Common myeloid progenitor, CD34-positive (primary cell): ENCODE results near the gene CERS3.
A peak's percentile ranks its signal among the peaks of the same experiment; 100 is the strongest.

ENCODE experiments used
- CTCF ChIA-PET: fragments of 350-600 bp; sonication (Branson Sonifier 250); formaldehyde crosslinking; loops from one replicate; lab custom pipeline; 2021; ENCODE audit warnings: antibody characterized with exemption; lab: Charles Lee
- POLR2A ChIA-PET: fragments of 350-600 bp; sonication (Branson Sonifier 250); formaldehyde crosslinking; loops from one replicate; lab custom pipeline; 2021; ENCODE audit warnings: antibody characterized with exemption; lab: Charles Lee
- DNase-seq, 3 donors: peaks; one replicate each; pipeline versions ENCODE4 v3.0.0 to v3.0.0-alpha.2; 2013
- H3K27ac ChIP-seq, 2 experiments: 1 replicate in 1 of 2; 2 replicates in 1 of 2; pipeline ENCODE4 v1.7.0; 2013; ENCODE audit warnings: inconsistent platforms in 2 of 2, low read length in 2 of 2, mild to moderate bottlenecking in 2 of 2, low read depth in 1 of 2, moderate library complexity in 1 of 2; ENCODE audit not compliant: severe bottlenecking in 2 of 2, insufficient read depth in 1 of 2, poor library complexity in 1 of 2
- H3K27me3 ChIP-seq, 5 experiments: replicated peaks in 2 of 5; 1 replicate in 3 of 5; 2 replicates in 2 of 5; pipeline versions ENCODE4 v1.6.1 to v1.7.0; 2013; ENCODE audit warnings: low read length in 4 of 5, mild to moderate bottlenecking in 2 of 5, moderate library complexity in 2 of 5, inconsistent platforms in 1 of 5; ENCODE audit not compliant: insufficient read depth in 5 of 5, control insufficient read depth in 4 of 5
- H3K36me3 ChIP-seq, 4 experiments: 1 replicate in 2 of 4; 2 replicates in 2 of 4; pipeline versions ENCODE4 v1.6.1 to v1.7.0; 2013; ENCODE audit warnings: low read length in 3 of 4, control low read depth in 1 of 4, mild to moderate bottlenecking in 1 of 4; ENCODE audit not compliant: control insufficient read depth in 4 of 4, insufficient read depth in 4 of 4
- H3K4me1 ChIP-seq, 4 experiments: 1 replicate in 3 of 4; 2 replicates in 1 of 4; pipeline versions ENCODE4 v1.6.1 to v1.7.1; 2013; ENCODE audit warnings: low read length in 3 of 4, mild to moderate bottlenecking in 3 of 4, control low read depth in 1 of 4, inconsistent platforms in 1 of 4, moderate library complexity in 1 of 4; ENCODE audit not compliant: control insufficient read depth in 4 of 4, insufficient read depth in 4 of 4; ENCODE audit errors: control extremely low read depth in 1 of 4
- H3K4me3 ChIP-seq, 7 experiments: 1 replicate in 4 of 7; 2 replicates in 3 of 7; pipeline versions ENCODE4 v1.5.1 to v1.7.0; 2013; ENCODE audit warnings: mild to moderate bottlenecking in 7 of 7, low read length in 6 of 7, moderate library complexity in 6 of 7, inconsistent platforms in 2 of 7, low read depth in 2 of 7, control low read depth in 1 of 7; ENCODE audit not compliant: insufficient read depth in 4 of 7, control insufficient read depth in 1 of 7; ENCODE audit errors: extremely low read depth in 1 of 7
- H3K9me3 ChIP-seq, 5 experiments: 1 replicate in 4 of 5; 2 replicates in 1 of 5; pipeline versions ENCODE4 v1.6.1 to v1.7.1; 2013; ENCODE audit warnings: low read length in 4 of 5, mild to moderate bottlenecking in 2 of 5, inconsistent platforms in 1 of 5, low read depth in 1 of 5, moderate library complexity in 1 of 5; ENCODE audit not compliant: control insufficient read depth in 4 of 5, insufficient read depth in 2 of 5; ENCODE audit errors: control extremely low read depth in 1 of 5
- WGBS: methylation state at CpG from one replicate; pipeline ENCODE4 v1.1.5; 2013; ENCODE audit not compliant: insufficient coverage; 5-methylcytosine and 5-hydroxymethylcytosine counted together

CERS3 gene

DNA sequence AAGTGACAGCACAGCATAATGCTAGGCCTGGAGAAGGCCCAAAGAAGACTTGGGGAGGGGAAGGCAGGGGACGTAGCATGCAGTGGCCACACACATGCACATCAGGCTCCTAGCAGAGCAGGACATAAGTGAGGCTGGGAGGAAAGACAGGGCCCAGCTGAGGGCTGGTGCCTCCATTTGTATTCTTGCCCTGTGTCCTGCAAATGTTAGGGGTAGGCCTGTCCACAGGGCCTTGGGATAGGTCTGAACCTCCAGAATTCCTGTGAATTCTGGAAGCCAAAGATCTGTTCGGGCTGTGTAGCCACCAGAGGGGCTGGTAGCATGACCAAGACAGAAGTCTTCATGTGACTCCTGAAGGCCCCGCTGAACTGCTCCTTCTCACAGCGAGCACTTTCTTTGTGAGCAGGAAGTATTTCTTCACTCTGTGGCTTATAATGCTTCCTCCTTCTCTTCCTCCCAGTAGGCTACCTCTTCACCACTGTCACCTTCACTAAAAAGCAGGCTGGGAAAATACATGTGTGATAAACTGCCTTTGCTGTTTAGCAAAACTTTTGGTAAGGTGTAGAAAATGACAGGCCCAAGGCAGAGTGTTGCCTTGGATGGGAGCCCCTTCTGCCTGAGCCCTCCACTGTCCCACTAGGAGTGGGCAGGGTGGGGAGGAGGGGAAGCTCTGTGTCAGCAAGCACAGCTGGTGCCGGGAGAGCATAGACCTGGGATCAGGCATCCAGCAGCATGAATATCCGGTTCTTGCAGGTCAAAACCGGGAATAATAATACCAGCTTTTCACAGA lies 8.4 kb downstream of the CERS3 start:
- peaks cover 13 to 17% (median 15%) of the 10 kb centered on the region in 4 experiments for H3K4me1 ChIP-seq
- POLR2A ChIA-PET = no interaction called here
- 18% methylated on average over 7 of the region's 7 CpGs for WGBS

DNA sequence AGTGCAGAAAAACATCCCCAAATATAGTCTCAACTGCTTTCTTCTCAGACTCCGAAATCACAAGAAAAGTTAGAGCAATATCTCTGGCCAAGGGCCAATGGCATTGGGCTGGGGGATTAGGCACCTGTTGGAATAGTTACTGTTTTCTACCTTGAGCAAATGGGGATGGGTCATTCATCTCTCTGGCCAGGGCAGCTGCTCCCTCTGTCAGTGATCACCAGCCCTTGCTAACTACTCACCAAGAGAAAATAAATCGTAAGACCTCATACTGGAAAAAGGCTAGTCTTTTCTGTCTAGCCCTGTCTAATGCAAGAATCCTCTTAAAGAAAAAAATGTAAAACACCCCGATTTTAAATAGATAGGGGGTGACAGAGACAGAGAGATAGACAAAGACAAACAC lies 10.9 kb downstream of the CERS3 start:
- Histone ChIP-seq H3K27ac (no peak overlapping the region), H3K27me3 (peaks cover 0 to 58% (median 21%) of the 10 kb centered on the region in 5 experiments), H3K36me3 (no peaks in the 10 kb centered on the region), H3K4me1 (peaks cover 13 to 17% (median 15%) of the 10 kb centered on the region in 4 experiments), H3K9me3 (peaks cover 0 to 4% (median 2%) of the 10 kb centered on the region in 5 experiments), H3K4me3 (no peak overlapping the region)
- 88% methylated on average over 3 of the region's 3 CpGs for WGBS
- no peak for DNase-seq
- ChIA-PET CTCF (no interaction called here), POLR2A (no interaction called here)

More for the DNA sequence above, 8.4 kb downstream of the CERS3 start:
- Histone ChIP-seq H3K4me3 (peak overlapping the region in 1 of 7 experiments; percentile 17), H3K36me3 (no peaks in the 10 kb centered on the region), H3K9me3 (peaks cover 0 to 7% (median 3%) of the 10 kb centered on the region in 5 experiments), H3K27ac (no peak overlapping the region), H3K27me3 (peaks cover 0 to 51% (median 16%) of the 10 kb centered on the region in 5 experiments)
- peak; percentile 2 to 20 (median 4) for DNase-seq
- CTCF ChIA-PET = no interaction called here

DNA sequence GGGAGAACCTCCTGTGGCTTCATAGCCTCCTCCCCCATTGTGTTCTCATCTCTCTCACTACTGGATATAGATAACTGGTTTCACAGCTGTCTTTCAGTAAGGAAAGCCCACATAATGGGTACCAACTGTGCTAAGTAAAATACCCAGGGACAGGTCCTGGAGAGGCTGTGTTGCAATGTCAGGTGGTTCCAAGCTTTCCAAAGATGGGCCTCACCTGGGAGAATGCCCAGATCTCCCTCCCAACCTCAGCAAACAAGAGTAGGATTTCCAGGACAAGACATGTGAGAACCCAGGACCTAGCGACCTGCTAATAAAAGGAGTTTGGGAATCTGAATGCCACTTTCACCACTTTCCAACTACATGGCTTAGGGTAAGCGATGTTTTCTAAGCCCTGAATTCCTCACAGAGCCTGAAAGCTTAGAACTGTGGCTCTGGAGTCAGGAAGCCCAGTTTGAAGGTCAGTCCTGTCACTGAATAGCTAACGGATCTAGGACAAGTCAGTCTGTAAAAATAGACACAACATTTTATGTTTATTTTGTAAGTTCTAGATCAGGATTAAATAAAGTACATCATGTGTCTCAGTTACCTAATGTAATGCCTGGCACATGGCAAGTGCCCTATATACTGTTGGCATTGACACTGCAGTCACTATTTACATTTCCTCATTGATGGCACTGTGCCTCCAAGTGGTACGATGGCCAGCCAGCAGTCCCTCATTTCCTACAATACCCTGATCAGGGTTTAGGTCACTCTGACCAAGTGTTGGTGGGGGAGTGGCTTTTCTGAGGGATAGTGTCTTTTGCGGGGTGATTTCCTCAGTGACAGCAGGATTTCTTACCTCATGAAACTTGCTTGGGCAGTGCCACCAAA lies 11.9 kb downstream of the CERS3 start:
- Histone ChIP-seq H3K9me3 (no peaks in the 10 kb centered on the region), H3K36me3 (no peaks in the 10 kb centered on the region), H3K4me3 (no peak overlapping the region), H3K4me1 (peaks cover 13 to 17% (median 15%) of the 10 kb centered on the region in 4 experiments), H3K27me3 (peaks cover 0 to 60% (median 26%) of the 10 kb centered on the region in 5 experiments), H3K27ac (no peak overlapping the region)
- ChIA-PET CTCF (no interaction called here), POLR2A (no interaction called here)
- 92% methylated on average over 3 of the region's 5 CpGs for WGBS
- no peak for DNase-seq

DNA sequence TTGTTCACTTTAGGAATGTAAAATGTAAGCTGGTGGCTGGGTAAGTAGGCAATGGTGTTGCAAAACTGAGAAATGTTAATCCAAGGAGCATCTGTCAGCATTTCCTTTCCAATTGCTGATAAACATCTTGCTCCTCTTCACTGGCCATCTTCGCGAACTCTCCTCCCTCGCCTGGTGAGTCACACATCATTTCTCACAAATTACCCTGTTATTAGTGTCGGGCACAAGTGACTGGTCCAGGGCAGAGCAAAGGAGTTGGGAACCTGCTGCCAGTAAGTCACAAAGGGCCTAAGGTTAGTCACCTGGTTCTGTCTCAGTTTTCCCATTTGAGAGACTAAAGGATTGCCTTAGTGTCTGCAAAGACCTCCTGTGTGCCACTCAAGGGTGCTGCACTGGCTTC lies 13.0 kb downstream of the CERS3 start:
- Histone ChIP-seq H3K27ac (no peak overlapping the region), H3K36me3 (no peaks in the 10 kb centered on the region), H3K9me3 (no peaks in the 10 kb centered on the region), H3K27me3 (peaks cover 0 to 62% (median 26%) of the 10 kb centered on the region in 5 experiments), H3K4me1 (peaks cover 8 to 11% (median 10%) of the 10 kb centered on the region in 4 experiments), H3K4me3 (no peak overlapping the region)
- ChIA-PET POLR2A (no interaction called here), CTCF (no interaction called here)
- peak in 1 of 3 donors; percentile 5 for DNase-seq
- 68% methylated on average over 4 of the region's 4 CpGs for WGBS

DNA sequence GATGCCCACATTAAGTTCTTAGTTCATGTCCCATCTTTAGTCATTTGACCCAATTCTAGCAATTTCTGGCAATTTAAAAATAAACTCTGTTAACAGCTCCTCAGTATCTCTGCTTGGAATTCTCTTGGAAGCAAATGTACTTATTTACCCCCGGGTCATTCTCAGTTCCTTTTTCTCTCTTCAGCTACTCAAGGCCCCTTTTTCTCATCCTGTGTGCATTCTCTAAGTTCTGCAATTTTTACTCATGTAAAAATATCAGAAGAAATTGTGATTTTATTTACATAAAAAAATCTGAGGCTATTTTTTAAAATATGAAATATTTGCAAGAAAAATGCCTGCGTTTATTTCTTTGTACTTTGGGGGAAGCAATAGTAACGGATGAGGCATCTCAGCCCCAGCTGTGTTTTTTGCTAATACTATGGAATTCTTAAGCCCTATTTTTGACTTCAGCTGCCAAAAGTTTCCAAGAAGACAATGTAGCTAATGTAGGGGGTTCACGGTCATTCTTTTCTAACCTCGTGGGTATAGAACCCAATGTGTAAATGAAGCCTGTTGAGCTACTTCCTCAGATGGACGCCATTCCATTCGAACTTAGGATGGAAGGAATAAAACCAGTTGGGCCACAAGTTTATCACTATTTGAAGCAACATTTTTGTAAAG lies 20.0 kb downstream of the CERS3 start:
- Histone ChIP-seq H3K4me1 (no peaks in the 10 kb centered on the region), H3K4me3 (no peak overlapping the region), H3K9me3 (peaks cover 0 to 3% (median 0%) of the 10 kb centered on the region in 5 experiments), H3K27ac (no peak overlapping the region), H3K27me3 (peaks cover 0 to 28% (median 14%) of the 10 kb centered on the region in 5 experiments), H3K36me3 (no peaks in the 10 kb centered on the region)
- ChIA-PET CTCF (no interaction called here), POLR2A (no interaction called here)
- no peak for DNase-seq
- WGBS = 67% methylated on average over 3 of the region's 7 CpGs

DNA sequence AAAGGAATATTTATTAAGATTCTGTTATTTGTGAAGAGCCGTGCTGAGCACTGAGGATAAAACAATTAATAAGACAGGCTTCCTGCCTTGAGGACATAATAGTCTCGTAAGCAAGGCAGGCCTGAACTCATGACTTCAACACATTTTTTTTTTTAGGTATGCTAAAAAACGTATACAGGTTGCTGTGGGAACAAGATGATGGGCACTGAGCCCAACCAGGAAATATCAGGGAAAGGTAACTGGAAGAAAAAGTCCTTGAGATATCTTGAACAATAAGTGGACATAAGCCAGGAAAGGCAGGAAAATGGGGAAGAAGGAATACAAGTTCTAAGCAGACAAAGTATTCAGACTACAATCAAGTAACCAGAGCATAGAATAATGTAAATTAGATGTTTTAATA lies 26.1 kb downstream of the CERS3 start:
- POLR2A ChIA-PET = no interaction called here
- WGBS = 100% methylated on average over 1 of the region's 3 CpGs
- CTCF ChIA-PET = no interaction called here
- no peak overlapping the region for H3K4me3 ChIP-seq
- H3K27ac ChIP-seq = no peak overlapping the region
- peaks cover 0 to under 1% (median 0%) of the 10 kb centered on the region in 5 experiments for H3K9me3 ChIP-seq
- H3K27me3 ChIP-seq = peaks cover 0 to 12% (median 4%) of the 10 kb centered on the region in 5 experiments
- no peak for DNase-seq
- no peaks in the 10 kb centered on the region for H3K4me1 ChIP-seq
- H3K36me3 ChIP-seq = no peaks in the 10 kb centered on the region
